ENCODE results near the gene ELF1.

The ELF1 gene

DNA sequence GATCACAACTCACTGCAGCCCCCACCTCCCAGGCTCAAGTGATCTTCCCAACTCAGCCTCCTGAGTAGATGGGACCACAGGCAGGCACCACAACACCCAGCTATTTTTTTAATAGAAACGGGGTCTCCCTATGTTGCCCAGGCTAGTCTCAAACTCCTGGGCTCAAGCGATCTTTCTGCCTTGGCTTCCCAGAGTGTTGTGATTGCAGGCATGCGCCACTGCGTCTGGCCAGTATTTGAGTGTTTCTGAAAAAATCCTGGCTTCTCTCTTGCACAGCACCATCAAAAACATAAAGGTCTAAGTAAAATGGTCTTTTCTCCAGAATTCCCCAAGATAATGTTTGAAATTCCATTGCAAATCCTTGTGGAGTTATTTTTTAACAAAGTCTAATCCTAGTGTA is 47.8 kb downstream of the ELF1 start:
- Histone ChIP-seq H3F3A (ENCODE audit: low read depth) (no peaks in the 10 kb centered on the region; the same call in 1 of the 2 replicates), H3K9ac (ENCODE audit: low read depth, low read length, poor library complexity, severe bottlenecking) (peak overlapping the region; percentile 15), H2AFZ (ENCODE audit: low read length) (no peak overlapping the region), H3K79me2 (ENCODE audit: insufficient read depth, low read length) (peaks cover 100% of the 10 kb centered on the region), H3K36me3 (ENCODE audit: insufficient read depth, low read length) (peaks cover 87% of the 10 kb centered on the region), H4K20me1 (ENCODE audit: insufficient read depth, low read length, poor library complexity, severe bottlenecking) (peaks cover 99% of the 10 kb centered on the region), H3K4me1 (ENCODE audit: insufficient read depth, low read length, poor library complexity, severe bottlenecking) (peaks cover 94% of the 10 kb centered on the region), H3K4me3 (ENCODE audit: low read length, poor library complexity, severe bottlenecking) (peak overlapping the region; percentile 79), H3K9me2 (replicated peaks; ENCODE audit: low read depth, low read length) (no peaks in the 10 kb centered on the region), H3K27me3 (ENCODE audit: insufficient read depth, low read length, poor library complexity, severe bottlenecking) (no peaks in the 10 kb centered on the region), H3K9me3 (ENCODE audit: insufficient read depth, low read depth, low read length) (no peaks in the 10 kb centered on the region), H3K4me2 (ENCODE audit: low read depth, low read length, poor library complexity, severe bottlenecking) (peak overlapping the region; percentile 94)
- TF ChIP-seq EZH2phosphoT487 (IDR thresholded peaks at IDR 0.05; ENCODE audit: borderline replicate concordance) (no peak), CTCF (conservative IDR thresholded peaks at IDR 0.05; ENCODE audit: low read length) (no peak)

GRCh38 chr13:40970803-40971202 is 48.3 kb downstream of the ELF1 start:
- TF ChIP-seq EZH2phosphoT487 (IDR thresholded peaks at IDR 0.05; ENCODE audit: borderline replicate concordance) (no peak), CTCF (conservative IDR thresholded peaks at IDR 0.05; ENCODE audit: low read length) (no peak)
- Histone ChIP-seq H2AFZ (ENCODE audit: low read length) (no peak overlapping the region), H4K20me1 (ENCODE audit: insufficient read depth, low read length, poor library complexity, severe bottlenecking) (peaks cover 99% of the 10 kb centered on the region), H3K79me2 (ENCODE audit: insufficient read depth, low read length) (peaks cover 100% of the 10 kb centered on the region), H3K4me2 (ENCODE audit: low read depth, low read length, poor library complexity, severe bottlenecking) (peak overlapping the region; percentile 94), H3K4me1 (ENCODE audit: insufficient read depth, low read length, poor library complexity, severe bottlenecking) (peaks cover 94% of the 10 kb centered on the region), H3K27me3 (ENCODE audit: insufficient read depth, low read length, poor library complexity, severe bottlenecking) (no peaks in the 10 kb centered on the region), H3K9me2 (replicated peaks; ENCODE audit: low read depth, low read length) (no peaks in the 10 kb centered on the region), H3K9ac (ENCODE audit: low read depth, low read length, poor library complexity, severe bottlenecking) (peak overlapping the region; percentile 15), H3K36me3 (ENCODE audit: insufficient read depth, low read length) (peaks cover 87% of the 10 kb centered on the region), H3F3A (ENCODE audit: low read depth) (no peaks in the 10 kb centered on the region; the same call in 1 of the 2 replicates), H3K9me3 (ENCODE audit: insufficient read depth, low read depth, low read length) (no peaks in the 10 kb centered on the region), H3K4me3 (ENCODE audit: low read length, poor library complexity, severe bottlenecking) (peak overlapping the region; percentile 79)

GRCh38 chr13:40969169-40969901 is 49.8 kb downstream of the ELF1 start:
- H3K9me3 ChIP-seq (ENCODE audit: insufficient read depth, low read depth, low read length), result no peaks in the 10 kb centered on the region
- H4K20me1 ChIP-seq (ENCODE audit: insufficient read depth, low read length, poor library complexity, severe bottlenecking), result peaks cover 100% of the 10 kb centered on the region
- no peak overlapping the region for H2AFZ ChIP-seq (ENCODE audit: low read length)
- H3K4me3 ChIP-seq (ENCODE audit: low read length, poor library complexity, severe bottlenecking), result peak overlapping the region; percentile 79
- H3F3A ChIP-seq (ENCODE audit: low read depth), result no peaks in the 10 kb centered on the region; the same call in 1 of the 2 replicates
- H3K4me1 ChIP-seq (ENCODE audit: insufficient read depth, low read length, poor library complexity, severe bottlenecking), result peaks cover 96% of the 10 kb centered on the region
- TF ChIP-seq EZH2phosphoT487 (IDR thresholded peaks at IDR 0.05; ENCODE audit: borderline replicate concordance) (no peak), CTCF (conservative IDR thresholded peaks at IDR 0.05; ENCODE audit: low read length) (no peak)
- peaks cover 88% of the 10 kb centered on the region; the same call in 1 of the 2 replicates for H3K36me3 ChIP-seq (ENCODE audit: insufficient read depth, low read length)
- no peaks in the 10 kb centered on the region for H3K27me3 ChIP-seq (ENCODE audit: insufficient read depth, low read length, poor library complexity, severe bottlenecking)
- peaks cover 100% of the 10 kb centered on the region for H3K79me2 ChIP-seq (ENCODE audit: insufficient read depth, low read length)
- H3K9ac ChIP-seq (ENCODE audit: low read depth, low read length, poor library complexity, severe bottlenecking), result peak overlapping the region; percentile 19
- H3K9me2 ChIP-seq (replicated peaks; ENCODE audit: low read depth, low read length), result no peaks in the 10 kb centered on the region
- H3K4me2 ChIP-seq (ENCODE audit: low read depth, low read length, poor library complexity, severe bottlenecking), result peak overlapping the region; percentile 94
